Activated T-cell treated with anti-CD3 and anti-CD28 coated beads, Interleukin-2, amount 50 U/mL, for 1 hour (primary cell): Measurements from ENCODE around the gene FLT3.
A peak's percentile ranks its signal among the peaks of the same experiment; 100 is the strongest.
"Not testable (repeated sequence)": the region's sequence is repeated elsewhere in the genome, so short reads cannot be mapped to it uniquely, and the experiment has no call there.

Experiments
- DNase-seq: peaks from one replicate; pipeline ENCODE4 v3.0.0-alpha.2; 2020

FLT3 gene

DNA sequence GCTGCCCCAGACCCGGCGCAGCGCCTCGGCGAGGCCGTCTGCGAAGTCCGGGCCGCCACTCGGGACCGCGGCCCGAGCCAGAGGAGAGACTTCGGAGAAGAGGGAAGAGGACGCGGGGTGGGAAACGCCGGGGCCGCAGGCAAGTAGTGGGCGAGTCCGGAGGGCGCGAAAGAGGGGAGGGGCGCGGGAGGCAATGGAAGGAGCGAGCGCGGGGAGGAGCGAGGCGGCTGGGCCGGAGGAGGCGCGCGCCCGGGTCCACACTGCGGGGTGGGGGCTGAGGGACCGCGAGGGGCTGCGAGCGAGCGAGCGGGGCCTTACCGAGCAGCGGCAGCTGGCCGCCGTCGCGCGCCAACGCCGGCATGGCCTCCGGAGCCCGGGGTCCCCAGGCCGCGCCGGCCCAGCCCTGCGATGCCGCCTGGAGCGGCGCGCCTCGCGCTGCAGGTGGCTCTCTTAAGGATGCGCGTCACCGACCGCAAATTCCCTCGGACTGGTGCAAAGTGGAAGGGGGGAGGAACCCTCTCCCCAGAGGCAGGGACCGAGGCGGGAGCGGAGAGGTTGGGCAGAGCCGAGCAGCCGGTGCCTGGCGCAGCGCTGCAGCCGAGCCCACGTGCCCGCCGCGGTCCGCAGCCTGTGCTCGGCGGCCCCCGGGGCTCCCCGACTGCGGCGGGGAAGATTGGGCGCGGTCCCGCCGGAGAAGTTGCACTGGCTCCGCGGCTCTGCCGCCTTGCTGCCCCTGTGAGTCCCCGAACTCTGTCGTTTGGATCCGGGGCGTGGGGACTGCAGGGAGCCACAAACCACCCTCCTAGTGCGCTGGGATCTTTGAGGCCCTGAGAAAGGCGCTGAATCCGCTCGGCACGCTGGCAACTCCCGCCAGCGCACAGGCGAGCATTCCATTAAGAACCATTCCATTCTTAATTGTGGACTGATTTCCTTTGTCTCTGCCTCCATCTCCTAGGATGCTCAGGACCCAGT lies at the start of gene FLT3:
TSS of gene FLT3 (minus strand) at position 427 of the 972 bp plus-strand sequence. CDS start at position 361, 66 bp downstream.
- peak; percentile 33 for DNase-seq

DNA sequence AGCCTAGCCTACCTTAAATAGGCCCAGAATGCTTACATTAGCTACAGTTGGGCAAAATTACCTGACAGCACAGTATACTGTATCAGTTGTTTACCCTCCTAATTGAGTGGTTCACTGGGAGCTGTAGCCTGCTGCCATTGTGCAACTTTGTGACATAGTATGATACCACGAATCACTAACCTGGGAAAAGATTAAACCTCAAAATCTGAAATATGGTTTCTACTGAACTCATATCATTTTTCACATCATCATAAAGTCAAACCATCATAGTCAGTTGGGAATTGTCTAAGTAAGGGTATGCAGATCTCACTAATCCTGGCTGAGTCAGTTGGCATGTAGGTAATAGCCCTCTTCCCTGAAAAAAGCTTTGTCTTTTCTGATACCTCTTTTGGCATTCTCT lies 47.1 kb upstream of the FLT3 start:
- DNase-seq, result no peak

DNA sequence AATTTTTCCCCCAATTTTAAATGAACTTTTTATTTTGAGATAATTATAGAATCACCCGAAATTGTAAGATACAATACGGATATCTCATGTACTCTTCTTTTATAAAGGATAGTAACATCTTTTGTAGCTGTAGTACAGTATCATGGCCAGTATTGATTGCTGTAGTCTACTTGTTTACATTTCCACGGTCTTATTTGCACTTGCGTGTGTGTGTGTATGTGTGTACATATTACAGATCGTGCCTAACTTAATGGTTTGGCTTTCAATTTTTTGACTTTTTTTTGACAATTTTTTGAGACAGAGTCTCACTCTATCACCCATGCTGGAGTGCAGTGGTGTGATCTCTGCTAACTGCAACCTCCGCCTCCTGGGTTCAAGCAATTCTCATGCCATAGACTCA lies 44.7 kb upstream of the FLT3 start:
- DNase-seq, result no peak

DNA sequence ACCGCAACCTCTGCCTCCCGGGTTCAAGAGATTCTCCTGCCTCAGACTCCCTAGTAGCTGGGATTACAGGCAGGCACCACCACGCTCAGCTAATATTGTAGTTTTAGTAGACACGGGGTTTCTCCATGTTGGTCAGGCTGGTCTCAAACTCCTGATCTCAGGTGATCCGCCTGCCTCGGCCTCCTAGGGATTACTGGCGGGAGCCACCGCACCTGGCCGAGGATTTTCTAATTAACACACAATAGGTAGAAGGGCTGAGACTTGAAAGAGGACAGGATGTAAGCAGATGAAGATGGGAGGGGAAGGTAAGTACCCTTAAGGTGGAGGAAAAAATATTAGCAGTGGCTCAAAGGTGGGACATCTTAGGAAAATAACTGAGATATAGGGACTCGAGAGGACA lies 41.2 kb upstream of the FLT3 start:
- not testable (repeated sequence) for DNase-seq

DNA sequence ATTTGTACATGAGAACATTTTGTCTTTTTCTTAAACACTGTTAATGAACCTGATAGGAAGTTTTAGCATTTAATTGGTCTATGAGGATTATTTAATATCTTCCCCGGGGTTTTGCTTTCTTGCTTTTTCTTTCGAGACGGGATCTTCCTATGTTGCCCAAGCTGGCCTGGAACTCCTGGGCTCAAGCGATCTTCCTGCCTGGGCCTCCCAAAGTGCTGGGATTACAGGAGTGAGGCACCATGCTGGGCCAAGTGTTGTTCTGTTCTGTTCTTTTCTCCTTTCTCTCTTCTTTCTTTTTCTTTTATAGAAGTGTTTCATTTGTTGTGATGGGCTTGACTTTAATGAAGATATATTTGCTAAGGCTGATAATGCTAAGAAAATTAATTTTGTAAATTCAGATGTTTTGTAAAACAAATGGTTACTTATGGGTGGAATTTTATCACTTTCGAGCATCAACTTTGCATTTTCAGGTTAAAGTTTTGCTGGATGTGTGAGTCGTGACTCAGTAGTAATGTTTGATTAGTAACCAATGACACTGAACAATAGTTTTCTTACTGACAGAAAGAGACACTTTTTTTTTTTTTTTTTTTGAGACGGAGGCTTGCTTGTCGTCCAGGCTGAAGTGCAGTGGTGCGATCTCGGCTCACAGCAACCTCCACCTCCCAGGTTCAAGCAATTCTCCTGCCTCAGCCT lies 40.2 kb upstream of the FLT3 start:
- DNase-seq, result no peak

DNA sequence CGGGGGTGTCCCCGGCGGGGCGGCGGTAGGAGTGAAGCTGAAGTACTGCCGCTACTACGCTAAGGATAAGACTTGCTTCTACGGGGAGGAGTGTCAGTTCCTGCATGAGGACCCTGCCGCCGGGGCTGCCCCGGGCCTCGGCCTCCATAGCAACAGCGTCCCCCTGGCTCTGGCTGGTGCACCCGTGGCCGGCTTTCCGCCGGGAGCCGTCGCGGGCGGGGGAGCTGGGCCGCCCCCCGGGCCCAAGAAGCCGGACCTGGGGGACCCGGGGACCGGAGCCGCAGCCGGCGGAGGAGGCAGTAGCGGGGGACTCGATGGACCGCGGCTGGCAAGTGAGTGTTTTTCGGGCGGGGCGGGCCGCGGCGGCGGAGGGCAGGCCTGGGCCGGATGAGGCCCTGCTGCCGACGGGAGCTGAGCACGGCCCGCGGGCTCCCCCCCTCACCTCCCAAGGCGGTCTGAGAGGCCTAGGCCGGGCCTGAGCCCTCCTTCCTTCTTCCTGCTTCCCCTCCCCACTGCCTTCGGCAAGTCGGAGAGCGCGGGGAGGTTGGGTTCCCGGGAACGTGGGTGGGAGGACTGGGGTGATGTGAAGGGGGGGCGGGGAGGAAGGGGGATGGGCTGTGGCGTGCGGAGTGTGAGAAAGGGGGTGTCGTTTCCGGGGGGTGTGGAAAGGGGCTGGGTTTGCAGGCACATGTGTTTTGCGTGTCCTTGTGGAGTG lies 38.5 kb upstream of the FLT3 start:
- peak; percentile 83 for DNase-seq

DNA sequence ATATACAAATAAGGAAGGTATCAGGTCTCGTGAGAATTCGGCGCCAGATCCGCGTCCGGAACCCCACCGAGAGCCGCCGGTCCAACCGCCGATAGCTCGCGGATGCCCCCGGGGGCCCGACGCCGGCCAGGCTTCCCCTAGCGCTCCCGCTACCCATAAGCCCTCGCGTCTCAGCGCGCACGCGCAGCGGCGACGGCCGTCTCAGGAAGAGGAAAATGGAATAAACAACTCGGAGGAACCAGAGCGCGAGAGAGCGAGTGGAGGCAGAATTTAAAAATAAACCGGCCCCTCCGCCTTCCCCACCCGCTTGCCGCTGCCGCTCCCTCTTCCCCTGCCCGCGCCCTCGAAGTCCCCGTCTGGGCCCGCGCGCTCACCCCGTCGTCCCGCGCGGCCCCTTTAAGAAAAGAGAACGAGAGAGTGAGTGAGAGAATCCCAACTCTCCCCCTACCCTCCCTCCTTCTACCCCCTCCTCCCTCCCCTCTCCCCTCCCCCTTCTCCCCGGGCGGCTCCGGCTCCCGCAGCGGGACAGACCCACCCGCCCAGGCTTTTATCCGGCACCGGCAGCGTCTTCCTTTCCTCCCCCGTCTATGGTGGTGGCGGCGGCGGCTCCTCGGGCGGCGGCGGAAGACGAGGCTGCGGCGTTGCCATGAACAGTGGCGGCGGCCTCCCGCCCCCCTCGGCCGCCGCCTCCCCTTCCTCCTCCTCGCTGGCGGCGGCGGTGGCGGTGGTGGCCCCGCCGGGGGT lies 37.8 kb upstream of the FLT3 start, which contains the start of gene PAN3:
TSS of gene PAN3 (plus strand) at position 534 of the 744 bp plus-strand sequence. CDS start at position 647, 113 bp downstream.
- DNase-seq, result peak; percentile 93

DNA sequence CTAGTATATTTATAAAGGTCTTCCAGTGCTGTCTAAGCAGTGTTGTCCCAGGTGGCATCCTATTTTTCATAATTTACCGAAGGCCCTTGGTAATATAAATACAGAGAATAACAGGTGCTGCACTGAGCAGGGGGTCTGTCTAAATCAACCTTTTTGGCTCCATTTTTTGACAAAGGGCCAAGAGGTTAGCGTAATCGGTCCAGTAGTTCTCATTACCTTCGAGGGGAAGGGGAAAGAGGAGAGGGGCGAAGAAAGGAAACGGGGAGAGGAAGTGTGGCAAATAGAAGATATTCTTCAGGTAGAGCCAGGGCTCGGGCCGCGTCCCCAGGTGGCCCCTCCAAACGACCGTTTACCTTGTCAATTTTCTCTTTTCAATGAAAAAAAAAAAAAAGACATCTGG lies 37.2 kb upstream of the FLT3 start:
- no peak for DNase-seq

DNA sequence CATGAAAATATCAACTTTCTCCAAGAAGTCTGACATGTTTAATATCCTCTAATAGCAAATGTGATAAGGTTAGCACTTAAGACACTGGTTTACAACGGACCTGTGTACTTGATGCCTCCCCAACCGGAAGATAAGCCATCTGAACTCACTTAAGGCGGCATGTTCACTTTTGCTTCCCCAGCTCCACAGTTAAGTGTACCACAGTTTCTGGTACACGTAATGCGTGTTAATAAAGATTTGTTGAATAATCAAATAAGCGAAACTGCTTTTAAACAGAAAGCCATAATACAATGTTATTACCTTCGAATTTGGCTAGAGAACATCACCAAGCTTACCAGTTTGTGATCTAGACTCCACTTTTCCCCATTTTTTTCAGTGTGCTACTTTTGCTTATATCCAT lies 36.5 kb upstream of the FLT3 start:
- no peak for DNase-seq

DNA sequence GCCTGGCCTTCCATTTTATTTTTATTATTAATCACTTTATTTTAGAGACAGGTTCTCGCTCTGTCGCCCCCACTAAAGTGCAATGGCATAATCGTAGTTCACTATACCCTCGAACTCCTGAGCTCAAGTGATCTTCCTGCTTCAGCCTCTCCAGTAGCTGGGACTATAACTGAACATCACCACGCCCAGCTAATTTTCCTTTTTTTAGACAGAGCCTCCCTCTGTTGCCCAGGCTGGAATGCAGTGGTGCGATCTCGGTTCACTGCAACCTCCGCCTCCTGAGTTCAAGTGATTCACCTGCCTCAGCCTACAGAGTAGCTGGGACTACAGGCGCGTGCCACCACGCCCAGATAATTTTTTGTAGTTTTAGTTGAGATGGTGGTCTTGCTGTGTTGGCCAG lies 31.3 kb upstream of the FLT3 start:
- DNase-seq, result no peak

DNA sequence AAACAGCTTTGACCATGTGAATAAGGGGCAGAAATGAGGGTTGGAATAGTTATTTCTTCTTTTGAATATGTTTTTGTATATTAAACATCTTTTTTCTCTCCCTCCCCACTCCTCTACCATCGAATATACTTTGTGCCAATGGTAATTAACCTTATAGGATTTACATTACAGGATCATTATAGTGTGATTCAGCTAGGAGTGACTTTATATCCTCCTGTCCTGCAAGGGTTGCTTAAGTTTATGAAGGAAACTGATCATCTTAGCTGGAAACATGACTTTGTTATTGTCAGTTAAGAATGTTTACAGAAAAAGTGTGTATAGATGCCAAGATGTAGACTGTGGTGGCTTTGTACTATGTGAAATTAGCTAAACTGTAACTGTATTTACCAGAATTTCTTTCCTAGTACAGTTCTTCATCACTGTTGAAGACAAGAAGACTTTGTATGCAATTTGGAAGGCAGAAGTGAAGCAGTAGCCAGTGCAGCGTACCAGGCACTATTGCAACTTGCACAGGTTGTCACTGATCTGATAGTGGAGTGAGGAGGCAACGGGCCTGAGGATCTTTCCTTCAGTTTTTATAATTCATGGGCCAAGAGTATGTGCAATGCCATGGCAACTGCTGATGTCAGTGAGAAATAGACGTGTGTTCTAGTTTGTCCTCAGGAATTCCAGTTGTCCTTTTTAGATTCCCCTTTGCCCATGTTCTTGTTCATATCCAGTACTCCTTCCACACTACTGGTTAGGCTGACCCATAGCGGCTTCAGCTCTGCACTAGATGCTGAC lies 29.7 kb upstream of the FLT3 start:
- DNase-seq, result no peak

DNA sequence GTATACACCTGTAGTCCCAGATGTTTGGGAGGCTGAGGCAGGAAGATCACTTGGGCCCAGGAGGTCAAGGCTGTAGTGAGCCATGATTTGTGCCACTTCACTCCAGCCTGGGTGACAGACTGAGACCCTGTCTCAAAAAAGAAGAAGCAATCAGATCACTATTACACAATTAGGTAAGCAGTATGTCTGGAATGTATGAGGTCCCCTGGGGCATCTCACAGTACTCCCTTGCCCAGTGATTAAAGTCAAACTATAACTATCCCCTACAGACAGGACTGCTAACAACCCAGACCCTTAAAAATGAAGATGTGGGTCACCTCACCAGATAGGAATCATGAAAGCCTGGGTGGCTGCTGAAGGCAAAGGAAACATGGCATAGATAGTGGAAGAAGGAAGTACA lies 28.6 kb upstream of the FLT3 start:
- DNase-seq, result no peak

DNA sequence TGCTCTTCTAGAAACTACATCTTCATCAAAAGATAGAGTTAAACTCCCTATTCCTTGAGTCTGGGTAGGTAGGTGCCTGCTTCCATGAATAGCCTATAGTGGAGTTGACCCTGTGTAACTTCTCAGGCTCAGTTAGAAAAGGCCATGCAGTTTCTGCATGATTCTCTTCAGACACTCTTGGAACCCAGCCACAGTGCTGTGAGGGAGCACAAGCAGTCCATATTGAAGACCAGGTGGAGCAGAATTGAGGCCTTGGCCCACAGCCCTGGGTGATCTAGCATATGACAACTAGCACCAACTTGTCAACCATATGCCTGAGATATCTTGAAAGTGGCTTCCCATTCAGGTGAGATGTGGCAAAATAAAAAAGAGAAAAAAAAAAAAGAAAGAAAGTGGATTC lies 27.7 kb upstream of the FLT3 start:
- no peak for DNase-seq

DNA sequence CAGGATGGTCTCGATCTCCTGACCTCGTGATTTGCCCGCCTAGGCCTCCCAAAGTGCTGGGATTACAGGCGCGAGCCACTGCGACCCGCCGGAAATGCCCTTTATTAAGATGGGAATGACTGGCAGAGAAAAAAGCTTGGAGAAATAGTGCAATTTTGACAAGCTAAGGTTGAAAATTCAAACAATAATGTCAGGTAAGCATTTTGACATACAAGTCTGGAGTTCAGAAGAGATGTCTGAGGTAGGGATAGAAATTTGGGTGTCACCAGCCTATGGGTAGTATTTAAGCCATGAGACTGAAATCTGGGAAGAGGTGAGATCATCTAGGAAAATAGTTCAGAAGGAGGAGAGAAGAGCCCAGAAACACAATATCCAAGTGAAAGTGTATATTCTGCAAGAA lies 20.8 kb upstream of the FLT3 start:
- no peak for DNase-seq

DNA sequence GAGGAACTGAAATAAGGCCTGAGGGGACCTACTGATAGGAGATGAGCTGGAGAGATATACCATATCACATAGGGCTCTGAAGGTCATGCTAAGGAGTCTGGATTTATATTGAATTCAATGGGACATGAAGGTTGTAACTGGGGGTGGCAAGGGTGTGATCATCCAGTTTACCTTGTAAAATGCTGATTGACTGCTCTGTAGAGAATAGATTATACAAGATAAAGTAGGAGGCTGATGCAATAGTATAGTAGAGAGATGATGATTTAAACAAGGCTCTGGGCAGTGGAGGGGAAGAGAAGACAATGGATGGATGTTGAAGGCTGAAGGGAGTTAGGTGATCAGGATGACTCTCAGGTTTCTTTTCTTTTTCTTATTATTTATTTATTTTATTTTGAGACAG lies 19.9 kb upstream of the FLT3 start:
- DNase-seq, result no peak

DNA sequence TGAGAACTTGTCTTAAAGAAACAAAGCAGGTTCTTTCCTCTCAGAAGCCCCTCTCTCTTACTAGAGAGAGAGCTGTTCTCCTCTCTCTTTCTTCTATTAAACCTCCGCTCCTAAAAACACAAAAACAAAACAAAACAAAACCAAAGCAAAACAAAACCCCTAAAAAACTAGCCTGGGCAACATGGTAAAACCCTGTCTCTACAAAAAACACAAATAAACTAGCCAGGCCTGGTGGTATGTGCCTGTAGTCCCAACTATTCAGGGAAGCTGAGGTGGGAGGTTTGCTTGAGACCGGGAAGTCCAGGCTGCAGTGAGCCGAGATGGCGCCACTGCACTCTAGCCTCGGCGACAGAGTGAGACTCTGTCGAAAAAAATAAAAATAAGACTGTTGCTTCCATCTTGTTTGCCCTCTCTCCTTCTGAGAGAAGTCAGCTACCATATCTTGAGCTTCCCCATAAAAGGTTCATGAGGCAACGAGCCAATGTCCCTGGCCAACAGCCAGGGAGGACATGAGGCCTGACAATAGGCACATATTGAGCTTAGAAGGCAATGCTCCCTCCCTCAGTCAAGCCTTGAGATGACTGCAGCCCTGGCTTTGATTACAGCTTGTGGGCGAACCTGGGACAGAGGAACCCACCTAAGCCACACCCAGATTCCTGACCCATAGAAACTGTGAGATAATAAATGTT lies 17.5 kb upstream of the FLT3 start:
- no peak for DNase-seq

DNA sequence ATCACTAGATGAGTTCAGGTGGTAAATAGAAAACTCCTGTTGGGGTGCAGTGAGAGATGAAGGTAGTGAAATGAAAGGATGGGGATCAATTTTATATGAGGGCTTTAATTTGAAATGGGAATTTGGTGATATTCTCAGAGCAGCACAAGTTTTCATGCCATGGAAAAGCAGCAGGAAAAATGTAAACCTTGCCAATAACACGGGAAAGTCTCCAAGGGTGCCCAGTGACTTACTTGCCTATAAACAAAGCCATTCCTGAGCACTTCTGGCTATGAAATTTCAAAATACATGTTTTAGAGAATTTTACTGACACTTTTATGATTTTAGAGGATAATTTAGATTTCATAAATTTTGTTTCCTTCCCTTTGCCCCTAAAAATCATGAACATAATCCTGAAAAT lies 16.4 kb upstream of the FLT3 start:
- DNase-seq, result no peak

DNA sequence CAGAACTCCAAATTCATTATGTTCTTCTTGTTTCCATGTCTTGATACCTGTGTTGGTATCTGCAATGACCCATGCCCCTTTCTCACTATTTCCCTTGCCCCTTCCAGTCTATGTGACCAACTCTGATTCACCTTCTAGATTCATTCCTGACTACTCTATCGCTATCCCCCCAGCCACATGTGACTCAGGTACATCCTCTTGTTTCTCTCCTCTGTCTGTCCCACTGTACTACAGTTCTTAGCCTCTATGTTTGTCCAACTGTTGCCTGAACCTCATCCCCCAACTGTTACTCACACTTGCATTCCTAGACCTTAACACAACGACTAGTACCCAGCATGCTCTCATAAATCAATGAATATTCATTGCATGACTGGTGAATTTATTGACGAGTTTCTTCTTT lies 10.0 kb upstream of the FLT3 start:
- DNase-seq, result no peak

DNA sequence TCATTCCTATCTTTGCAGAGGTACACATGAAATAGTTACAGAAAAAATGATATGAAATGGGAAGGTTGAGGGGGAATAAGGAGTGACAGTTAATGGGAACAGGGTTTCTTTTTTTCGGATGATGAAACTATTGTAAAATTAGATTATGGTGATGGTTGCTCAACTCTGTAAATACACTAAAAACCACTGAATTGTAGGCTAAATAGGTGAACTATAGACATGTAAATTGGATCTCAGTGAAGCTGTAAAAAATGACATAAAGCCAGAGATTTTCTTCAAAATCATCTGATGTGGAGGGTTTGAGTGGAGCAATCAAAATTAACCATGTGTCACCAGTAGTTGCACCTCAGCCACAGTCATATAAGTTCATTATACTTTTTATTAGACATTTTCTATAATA lies 6.6 kb upstream of the FLT3 start:
- no peak for DNase-seq

DNA sequence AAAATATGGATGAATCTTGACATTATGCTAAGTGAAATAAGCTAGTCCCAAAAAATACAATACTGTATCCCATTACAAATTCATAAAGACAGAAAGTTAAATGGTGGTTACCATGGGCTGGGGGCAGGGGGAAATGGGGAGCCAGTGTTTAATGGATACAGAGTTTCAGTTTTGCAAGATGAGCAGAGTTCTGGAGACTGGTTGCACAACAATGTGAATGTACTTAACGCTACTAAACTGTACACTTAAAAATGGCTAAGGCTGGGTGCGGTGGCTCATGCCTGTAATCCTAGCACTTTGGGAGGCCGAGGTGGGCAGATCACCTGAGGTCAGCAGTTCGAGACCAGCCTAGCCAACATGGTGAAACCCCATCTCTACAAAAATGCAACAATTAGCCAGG lies 1.5 kb upstream of the FLT3 start:
- DNase-seq, result not testable (repeated sequence)
